Heart left ventricle (tissue), 13 donors: ENCODE results near the gene RHOXF2.

Source experiments
- POLR2A ChIP-seq, 2 donors: fragments of 450-650 bp; IDR thresholded peaks; one replicate each; pipeline ENCODE4 v1.6.1; 2017; ENCODE audit warnings: antibody characterized with exemption in 2 of 2, mild to moderate bottlenecking in 2 of 2, moderate library complexity in 2 of 2
- TF ChIP-seq, protein P1 (sequence below), 12 donors: fragments of 200-600 bp; sonication (generic) in 4 of 12; IDR thresholded peaks; one replicate each; pipeline versions ENCODE4 v1.5.0 to v1.8.0; 2018 to 2022; ENCODE audit warnings: antibody characterized with exemption in 12 of 12, mild to moderate bottlenecking in 5 of 12
- donor health status: ischemic (EF 13 %, LVEDD 7.1; RV severe dilation, severe dysfunction).
- donor health status: DM: no; HTN: yes; CAD: no.
- donor health status: DM: no; HTN: no; CAD: no.
- donor health status: ischemic (EF 25% LVEDD 6.9; RV normal size, moderate dysfunction).
- donor health status: ischemic (EF 25% LVEDD 5.7; RV mildly dilated, moderate dysfunction).
- donor health status: ischemic (EF 35%, LVEDD 5.7; RV mildly dilated, moderate dysfunction).
- donor health status: nonischemic (EF 11% LVEDD 7.7; RV severe dilation, severe dysfunction).
- donor health status: DM: yes; HTN: yes; CAD: no.
- donor health status: PGD.
- donor health status: ischemic (EF 29% LVEDD 5.4; RV normal size, mild dysfunction).
- donor health status: nonischemic (EF 23%, LVEDD 6.1; RV moderate dilation, normal function).

DNA sequence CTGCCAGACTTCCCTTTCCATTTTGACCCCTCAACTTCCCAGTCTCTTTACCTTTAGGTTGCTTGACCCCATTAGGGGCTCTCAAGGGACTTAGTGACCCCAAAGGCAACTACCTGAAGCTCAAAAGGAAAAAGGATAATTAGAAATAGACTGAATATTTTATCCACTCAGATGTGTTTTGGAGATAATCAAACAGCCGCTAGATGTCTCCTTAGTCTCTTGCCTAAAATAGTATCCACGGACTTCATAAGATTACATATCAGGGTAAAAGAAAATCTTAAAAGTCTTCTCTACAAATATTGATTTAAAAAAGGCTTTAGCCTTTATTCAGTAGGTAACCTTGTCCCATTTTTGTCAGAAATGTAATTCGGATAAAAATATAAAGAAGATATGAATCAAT is 21.0 kb upstream of the RHOXF2 start:
- TF ChIP-seq, protein P1, sequence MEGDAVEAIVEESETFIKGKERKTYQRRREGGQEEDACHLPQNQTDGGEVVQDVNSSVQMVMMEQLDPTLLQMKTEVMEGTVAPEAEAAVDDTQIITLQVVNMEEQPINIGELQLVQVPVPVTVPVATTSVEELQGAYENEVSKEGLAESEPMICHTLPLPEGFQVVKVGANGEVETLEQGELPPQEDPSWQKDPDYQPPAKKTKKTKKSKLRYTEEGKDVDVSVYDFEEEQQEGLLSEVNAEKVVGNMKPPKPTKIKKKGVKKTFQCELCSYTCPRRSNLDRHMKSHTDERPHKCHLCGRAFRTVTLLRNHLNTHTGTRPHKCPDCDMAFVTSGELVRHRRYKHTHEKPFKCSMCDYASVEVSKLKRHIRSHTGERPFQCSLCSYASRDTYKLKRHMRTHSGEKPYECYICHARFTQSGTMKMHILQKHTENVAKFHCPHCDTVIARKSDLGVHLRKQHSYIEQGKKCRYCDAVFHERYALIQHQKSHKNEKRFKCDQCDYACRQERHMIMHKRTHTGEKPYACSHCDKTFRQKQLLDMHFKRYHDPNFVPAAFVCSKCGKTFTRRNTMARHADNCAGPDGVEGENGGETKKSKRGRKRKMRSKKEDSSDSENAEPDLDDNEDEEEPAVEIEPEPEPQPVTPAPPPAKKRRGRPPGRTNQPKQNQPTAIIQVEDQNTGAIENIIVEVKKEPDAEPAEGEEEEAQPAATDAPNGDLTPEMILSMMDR (IDR thresholded peaks at IDR 0.05): no peak
- TF ChIP-seq POLR2A (IDR thresholded peaks at IDR 0.05): no peak
